Hepatocyte (in vitro differentiated cells): ENCODE data around the gene FRMD4B. TPM values are rescaled to one million over a fixed set of nuclear protein-coding genes. Genes with fewer than 3 reads are reported as not detected.
A peak's percentile ranks its signal among the peaks of the same experiment; 100 is the strongest.

ENCODE experiments used
- DNase-seq: peaks from one replicate; pipeline ENCODE4 v3.0.0-alpha.2; 2016; ENCODE audit warnings: low spot score
- H2AFZ ChIP-seq: fragments of 200-600 bp; sonication (generic); 2 replicates; pipeline ENCODE4 v1.6.0; 2016; ENCODE audit warnings: antibody characterized with exemption, mild to moderate bottlenecking
- H3K27ac ChIP-seq: fragments of 200-600 bp; sonication (generic); 2 replicates; pipeline ENCODE4 v1.5.1; 2016; ENCODE audit warnings: mild to moderate bottlenecking
- H3K27me3 ChIP-seq: fragments of 200-600 bp; sonication (generic); 2 replicates; pipeline ENCODE4 v1.6.1; 2016
- H3K36me3 ChIP-seq: fragments of 200-600 bp; sonication (generic); replicated peaks from 2 replicates; pipeline ENCODE4 v1.5.1; 2016; ENCODE audit warnings: low read depth; ENCODE audit not compliant: insufficient read depth
- H3K4me1 ChIP-seq: fragments of 200-600 bp; sonication (generic); 2 replicates; pipeline ENCODE4 v1.5.1; 2016; ENCODE audit warnings: mild to moderate bottlenecking, moderate library complexity; ENCODE audit not compliant: insufficient read depth
- H3K4me2 ChIP-seq: fragments of 200-600 bp; sonication (generic); 2 replicates; pipeline ENCODE4 v1.6.0; 2016
- H3K4me3 ChIP-seq: fragments of 200-600 bp; sonication (generic); 2 replicates; pipeline ENCODE4 v1.5.1; 2016; ENCODE audit warnings: mild to moderate bottlenecking
- H3K79me2 ChIP-seq: fragments of 200-600 bp; sonication (generic); 2 replicates; pipeline ENCODE4 v1.6.0; 2017; ENCODE audit warnings: mild to moderate bottlenecking
- H3K9me2 ChIP-seq: fragments of 200-600 bp; sonication (generic); replicated peaks from 2 replicates; pipeline ENCODE4 v1.6.0; 2017; ENCODE audit warnings: mild to moderate bottlenecking; ENCODE audit not compliant: insufficient read depth
- H3K9me3 ChIP-seq: fragments of 200-600 bp; sonication (generic); 2 replicates; pipeline ENCODE4 v1.5.1; 2016; ENCODE audit warnings: low read depth, mild to moderate bottlenecking
- H4K20me1 ChIP-seq: fragments of 200-600 bp; sonication (generic); 2 replicates; pipeline ENCODE4 v1.6.0; 2016; ENCODE audit warnings: mild to moderate bottlenecking; ENCODE audit not compliant: insufficient read depth, poor library complexity, severe bottlenecking
- EZH2 ChIP-seq: fragments of 200-600 bp; sonication (generic); IDR thresholded peaks from 2 replicates; pipeline ENCODE4 v1.6.1; 2016; ENCODE audit warnings: antibody characterized with exemption, mild to moderate bottlenecking, borderline replicate concordance
- EZH2phosphoT487 ChIP-seq: fragments of 200-600 bp; sonication (generic); IDR thresholded peaks from one replicate; pipeline ENCODE4 v1.6.1; 2018; ENCODE audit warnings: antibody characterized with exemption, mild to moderate bottlenecking, low read depth, moderate library complexity; ENCODE audit not compliant: unreplicated experiment, severe bottlenecking
- WGBS: methylation state at CpG from one replicate; pipeline ENCODE4 v1.1.6; 2016; ENCODE audit warnings: low lambda C conversion rate; ENCODE audit errors: missing lambda C conversion rate; 5-methylcytosine and 5-hydroxymethylcytosine counted together
- polyA plus RNA-seq: library from polyadenylated mRNA; unstranded; fragments of >200 nt; fragmentation: Nextera tagmentation; extraction: Ambion mirVana; gene quantifications from 2 replicates; pipeline ENCODE4 v1.2.1, GENCODE V29; 2016
- total RNA-seq: library from RNA; depleted of rRNA; stranded (reverse); fragments of >200 nt; gene quantifications from 2 replicates; pipeline ENCODE4 v1.2.3, GENCODE V29; 2014
- TF ChIP-seq, protein P1 (sequence below): fragments of 200-600 bp; sonication (generic); IDR thresholded peaks from 2 replicates; pipeline ENCODE4 v1.5.1; 2016; ENCODE audit warnings: antibody characterized with exemption, mild to moderate bottlenecking; ENCODE audit not compliant: poor library complexity

Gene FRMD4B
- total and polyA plus RNA-seq, 2 experiments from 2014 or later = 10.8 to 28.1 TPM

DNA sequence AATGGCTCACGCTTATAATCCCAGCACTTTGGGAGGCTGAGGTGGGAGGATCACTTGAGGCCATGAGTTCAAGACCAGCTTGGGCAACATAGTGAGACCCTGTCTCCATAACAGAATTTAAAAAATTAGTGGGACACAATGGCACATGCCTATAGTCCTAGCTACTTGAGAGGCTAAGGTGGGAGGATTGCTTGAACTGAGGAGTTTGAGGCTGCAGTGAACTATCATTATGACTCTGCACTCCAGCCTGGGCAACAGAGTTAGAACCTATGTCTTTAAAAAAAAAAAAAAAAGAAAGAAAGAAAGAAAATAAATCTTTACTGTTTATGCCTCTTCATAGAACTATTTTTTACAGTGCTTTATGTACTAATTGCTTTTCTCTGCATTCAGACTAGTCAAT is 178.9 kb downstream of the FRMD4B start:
- no peak for DNase-seq
- H4K20me1 ChIP-seq = no peaks in the 10 kb centered on the region
- no peak overlapping the region for H2AFZ ChIP-seq
- H3K36me3 ChIP-seq = no peaks in the 10 kb centered on the region
- TF ChIP-seq EZH2 (no peak), EZH2phosphoT487 (no peak)
- TF ChIP-seq, protein P1, sequence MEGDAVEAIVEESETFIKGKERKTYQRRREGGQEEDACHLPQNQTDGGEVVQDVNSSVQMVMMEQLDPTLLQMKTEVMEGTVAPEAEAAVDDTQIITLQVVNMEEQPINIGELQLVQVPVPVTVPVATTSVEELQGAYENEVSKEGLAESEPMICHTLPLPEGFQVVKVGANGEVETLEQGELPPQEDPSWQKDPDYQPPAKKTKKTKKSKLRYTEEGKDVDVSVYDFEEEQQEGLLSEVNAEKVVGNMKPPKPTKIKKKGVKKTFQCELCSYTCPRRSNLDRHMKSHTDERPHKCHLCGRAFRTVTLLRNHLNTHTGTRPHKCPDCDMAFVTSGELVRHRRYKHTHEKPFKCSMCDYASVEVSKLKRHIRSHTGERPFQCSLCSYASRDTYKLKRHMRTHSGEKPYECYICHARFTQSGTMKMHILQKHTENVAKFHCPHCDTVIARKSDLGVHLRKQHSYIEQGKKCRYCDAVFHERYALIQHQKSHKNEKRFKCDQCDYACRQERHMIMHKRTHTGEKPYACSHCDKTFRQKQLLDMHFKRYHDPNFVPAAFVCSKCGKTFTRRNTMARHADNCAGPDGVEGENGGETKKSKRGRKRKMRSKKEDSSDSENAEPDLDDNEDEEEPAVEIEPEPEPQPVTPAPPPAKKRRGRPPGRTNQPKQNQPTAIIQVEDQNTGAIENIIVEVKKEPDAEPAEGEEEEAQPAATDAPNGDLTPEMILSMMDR = no peak
- H3K27me3 ChIP-seq = no peaks in the 10 kb centered on the region
- H3K27ac ChIP-seq = no peak overlapping the region
- H3K4me1 ChIP-seq = peaks cover 8% of the 10 kb centered on the region
- no peak overlapping the region for H3K4me3 ChIP-seq
- H3K9me2 ChIP-seq = no peaks in the 10 kb centered on the region
- 100% methylated on average over 1 of the region's 1 CpG for WGBS
- no peaks in the 10 kb centered on the region for H3K9me3 ChIP-seq
- H3K4me2 ChIP-seq = no peak overlapping the region
- no peaks in the 10 kb centered on the region for H3K79me2 ChIP-seq

DNA sequence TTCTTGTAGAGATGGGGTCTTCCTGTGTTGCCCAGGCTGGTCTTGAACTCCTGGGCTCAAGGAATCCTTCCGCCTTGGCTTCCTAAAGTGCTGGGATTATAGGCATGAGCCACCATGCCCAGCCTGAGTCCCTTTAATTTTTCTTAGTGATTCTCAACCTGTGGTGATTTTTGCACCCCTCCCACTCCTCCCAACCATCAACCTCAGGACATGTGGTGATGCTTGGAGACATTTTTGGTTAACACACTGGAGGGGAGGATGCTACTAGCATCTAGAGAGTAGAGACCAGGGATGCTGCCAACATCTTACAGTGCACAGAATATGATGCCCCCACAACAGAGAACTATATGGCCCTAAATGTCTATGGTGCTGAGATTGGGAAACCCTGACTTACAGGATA is 180.5 kb downstream of the FRMD4B start:
- H4K20me1 ChIP-seq = no peaks in the 10 kb centered on the region
- 100% methylated on average over 1 of the region's 1 CpG for WGBS
- no peak overlapping the region for H2AFZ ChIP-seq
- TF ChIP-seq EZH2 (no peak), EZH2phosphoT487 (no peak)
- TF ChIP-seq, protein P1 = no peak
- no peaks in the 10 kb centered on the region for H3K27me3 ChIP-seq
- H3K4me2 ChIP-seq = no peak overlapping the region
- peaks cover 6% of the 10 kb centered on the region for H3K4me1 ChIP-seq
- no peaks in the 10 kb centered on the region for H3K9me3 ChIP-seq
- no peak overlapping the region for H3K27ac ChIP-seq
- no peak for DNase-seq
- H3K9me2 ChIP-seq = no peaks in the 10 kb centered on the region
- H3K36me3 ChIP-seq = no peaks in the 10 kb centered on the region
- no peak overlapping the region for H3K4me3 ChIP-seq
- H3K79me2 ChIP-seq = no peaks in the 10 kb centered on the region

DNA sequence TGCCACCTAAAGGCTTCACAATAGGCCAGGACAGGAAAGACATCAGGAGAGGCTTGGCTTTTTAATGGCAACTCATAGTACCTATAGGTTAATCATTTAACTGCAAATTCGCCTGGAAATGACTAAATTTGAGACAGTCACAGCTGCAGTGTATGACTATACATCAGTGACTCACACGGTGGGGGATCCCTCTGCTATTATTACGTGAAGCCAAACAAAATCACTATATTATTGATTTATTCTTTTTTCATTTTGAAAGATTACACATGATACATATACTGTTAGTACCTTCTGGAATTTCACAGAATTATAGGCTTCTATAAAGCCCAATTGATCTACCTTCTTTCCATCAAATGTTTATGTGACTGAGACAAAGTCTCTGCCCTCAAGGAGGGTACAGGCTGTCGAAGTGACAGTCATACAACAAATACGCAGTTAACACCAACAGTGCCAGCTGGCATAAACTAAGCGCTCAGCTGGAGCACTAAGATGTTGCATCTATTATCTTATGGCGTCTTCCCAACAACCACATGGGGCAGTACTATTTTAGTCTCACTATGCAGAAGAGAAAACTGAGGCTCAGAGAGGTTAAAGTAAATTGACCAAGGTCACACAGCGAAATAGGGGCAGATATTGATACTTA is 181.5 kb downstream of the FRMD4B start:
- H3K4me1 ChIP-seq = peaks cover 6% of the 10 kb centered on the region
- H3K27me3 ChIP-seq = no peaks in the 10 kb centered on the region
- H3K4me2 ChIP-seq = no peak overlapping the region
- peak; percentile 45 for DNase-seq
- TF ChIP-seq EZH2phosphoT487 = no peak
- no peak for TF ChIP-seq EZH2
- TF ChIP-seq, protein P1 = no peak
- no peak overlapping the region for H3K4me3 ChIP-seq
- H3K9me2 ChIP-seq = no peaks in the 10 kb centered on the region
- peak overlapping the region; percentile 8 for H2AFZ ChIP-seq
- 74% methylated on average over 8 of the region's 8 CpGs for WGBS
- H4K20me1 ChIP-seq = no peaks in the 10 kb centered on the region
- H3K27ac ChIP-seq = peak overlapping the region; percentile 59
- no peaks in the 10 kb centered on the region for H3K79me2 ChIP-seq
- H3K9me3 ChIP-seq = no peaks in the 10 kb centered on the region
- H3K36me3 ChIP-seq = no peaks in the 10 kb centered on the region
